GM18511 (cell line): ENCODE data around the gene RANBP3.
"Not testable (repeated sequence)": the region's sequence is repeated elsewhere in the genome, so short reads cannot be mapped to it uniquely, and the experiment has no call there.

Experiments
- ATAC-seq: cut with Tn5 transposase; IDR thresholded peaks from one replicate; pipeline ENCODE4 v1.9.1; 2021; ENCODE audit warnings: mild to moderate bottlenecking, moderate library complexity; ENCODE audit not compliant: unreplicated experiment

The RANBP3 gene

DNA sequence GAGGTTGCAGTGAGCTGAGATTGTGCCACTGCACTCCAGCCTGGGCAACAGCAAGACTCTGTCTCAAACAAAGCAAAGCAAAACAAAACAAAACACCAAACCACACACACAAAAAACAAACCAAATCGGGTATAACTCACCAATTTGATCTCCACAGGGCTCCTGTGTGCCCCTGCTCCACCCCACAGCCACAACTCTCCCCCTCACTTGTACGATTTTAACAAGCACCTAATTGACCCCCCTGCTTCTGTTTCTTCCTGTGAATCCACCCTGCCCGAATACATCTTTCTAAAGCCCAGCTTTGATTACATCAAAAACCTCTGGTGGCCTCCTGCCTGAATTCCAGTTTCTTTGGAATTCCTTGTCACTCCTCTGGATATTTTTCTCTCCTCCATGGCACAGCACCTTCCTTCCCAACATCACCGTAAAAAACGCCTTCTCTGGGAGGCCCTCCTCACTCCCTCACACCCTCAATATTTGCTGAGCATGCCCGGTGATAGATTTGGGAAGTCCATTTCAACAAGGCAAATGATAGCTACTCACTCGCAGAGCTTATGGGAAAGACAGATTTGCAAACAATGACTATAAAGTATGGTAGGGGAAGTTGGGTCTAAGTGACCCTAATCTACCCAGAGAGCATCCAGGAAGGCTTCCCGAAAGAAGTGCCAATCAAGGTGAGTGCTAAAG lies 11.6 kb upstream of the RANBP3 start:
- ATAC-seq: no peak

DNA sequence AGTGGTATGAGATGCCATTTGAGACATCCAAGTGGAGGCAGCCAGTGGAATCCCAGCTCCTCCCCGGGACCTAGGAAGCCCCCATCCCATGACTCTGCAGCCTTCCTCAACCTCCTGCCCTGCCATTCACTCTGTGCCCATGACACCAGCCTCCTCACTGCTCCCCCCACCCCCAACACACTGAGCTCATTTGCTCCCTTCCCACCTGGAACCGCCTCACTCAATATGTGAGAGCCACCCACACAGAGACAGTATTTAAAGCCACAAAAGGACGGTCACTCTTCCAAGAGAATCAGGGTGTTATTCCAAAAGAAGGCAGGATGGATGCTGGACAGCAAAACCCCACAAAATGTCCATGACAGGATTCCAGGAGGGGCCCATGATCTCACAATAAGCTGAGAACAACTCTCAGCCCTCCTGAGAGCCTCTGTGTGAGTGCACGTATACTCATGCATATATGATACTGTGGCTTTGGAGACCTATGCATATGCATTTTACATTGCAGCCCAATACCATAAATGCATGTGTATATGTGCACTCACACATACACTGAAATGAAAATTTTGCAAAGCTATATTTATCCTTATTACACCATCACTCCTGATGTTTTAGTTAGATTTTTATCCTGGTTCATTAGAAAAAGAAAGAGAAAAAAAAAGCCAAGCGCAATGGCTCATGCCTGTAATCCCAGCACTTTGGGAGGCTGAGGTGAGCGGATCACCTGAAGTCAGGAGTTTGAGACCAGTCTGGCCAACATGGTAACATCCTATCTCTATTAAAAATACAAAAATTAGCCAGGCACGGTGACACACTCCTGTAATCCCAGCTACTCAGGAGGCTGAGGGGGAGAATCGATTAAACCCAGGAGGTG lies 10.8 kb upstream of the RANBP3 start:
- no peak for ATAC-seq

DNA sequence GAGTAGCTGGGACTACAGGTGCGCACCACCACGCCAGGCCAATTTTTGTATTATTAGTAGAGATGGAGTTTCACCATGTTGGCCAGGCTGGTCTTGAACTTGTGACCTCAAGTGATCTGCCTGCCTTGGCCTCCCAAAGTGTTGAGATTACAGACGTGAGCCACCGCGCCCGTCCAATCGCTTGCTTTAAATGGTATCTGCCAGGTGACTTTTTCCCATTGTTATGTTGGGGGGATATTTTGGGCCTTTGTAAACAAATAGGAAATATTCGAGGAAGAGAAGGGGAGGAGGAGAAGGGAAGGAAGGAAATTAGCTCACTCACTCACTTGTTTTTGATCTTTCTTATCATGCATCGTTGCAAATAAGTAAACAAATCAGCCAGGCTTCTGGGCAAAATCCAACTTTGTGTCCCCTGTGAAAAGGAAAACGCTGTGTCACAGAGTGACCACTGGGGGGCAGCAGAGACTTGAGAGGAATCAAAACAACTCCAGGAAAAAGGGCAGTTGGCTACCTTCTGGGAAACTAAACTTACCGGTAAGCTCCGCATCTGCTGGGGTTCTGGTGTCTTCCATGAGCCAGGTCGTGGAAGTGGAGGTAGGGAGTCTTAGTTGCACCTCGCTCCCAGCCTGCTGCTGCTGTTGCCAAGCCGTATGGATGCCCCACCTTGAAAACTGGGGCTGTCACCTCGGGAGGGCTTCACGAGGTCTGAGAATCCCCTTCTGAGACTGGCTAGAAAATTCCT lies 9.3 kb upstream of the RANBP3 start:
- no peak for ATAC-seq

DNA sequence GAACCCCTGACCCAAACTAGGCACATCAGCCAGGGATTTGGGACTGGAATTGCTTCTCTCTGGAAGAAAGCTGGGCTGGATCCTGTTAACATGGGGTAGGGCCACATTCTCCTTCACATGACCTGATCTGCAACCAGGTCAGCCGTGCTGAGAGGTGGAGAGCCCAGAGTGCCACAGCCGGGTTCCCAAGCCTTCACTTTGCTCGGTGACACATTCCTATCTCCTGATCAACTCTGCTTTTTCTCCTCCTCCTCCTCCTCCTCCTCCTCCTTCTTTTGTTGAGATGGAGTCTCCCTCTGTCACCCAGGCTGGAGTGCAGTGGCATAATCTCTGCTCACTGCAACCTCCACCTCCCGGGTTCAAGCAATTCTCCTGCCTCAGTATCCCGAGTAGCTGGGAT lies 7.9 kb upstream of the RANBP3 start:
- not testable (repeated sequence) for ATAC-seq

DNA sequence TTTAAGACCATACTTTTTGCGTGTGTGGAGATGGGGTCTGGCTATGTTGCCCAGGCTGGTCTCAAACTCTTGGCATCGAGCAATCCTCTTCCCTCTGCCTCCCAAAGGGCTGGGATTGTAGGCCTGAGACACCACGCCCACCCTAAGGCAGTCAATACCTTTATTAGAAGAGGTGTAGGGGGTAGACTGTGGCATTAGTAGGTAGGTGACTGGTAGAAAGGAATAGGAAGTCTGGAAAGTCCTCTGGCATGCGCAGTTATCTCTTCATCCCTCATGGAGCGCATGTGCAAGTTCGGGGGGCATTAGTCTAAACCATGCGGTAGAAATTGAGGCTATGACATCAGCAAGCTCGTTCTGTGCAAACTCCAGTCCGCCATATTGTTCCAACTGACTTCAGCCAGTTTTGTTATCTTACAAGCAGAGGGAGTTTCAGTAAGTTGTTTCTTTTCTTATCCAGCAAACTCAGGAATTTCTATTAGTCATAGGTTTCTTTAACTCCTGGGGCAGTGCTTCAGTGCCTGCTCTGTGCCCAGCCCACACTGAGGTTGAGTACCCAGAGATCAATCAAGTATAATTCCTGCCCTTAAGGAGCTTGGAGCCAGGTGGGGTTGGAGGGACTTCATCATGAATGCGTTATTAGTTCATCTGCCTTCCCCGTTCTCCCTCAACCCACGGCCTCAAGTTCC lies 7.3 kb upstream of the RANBP3 start:
- ATAC-seq: no peak

DNA sequence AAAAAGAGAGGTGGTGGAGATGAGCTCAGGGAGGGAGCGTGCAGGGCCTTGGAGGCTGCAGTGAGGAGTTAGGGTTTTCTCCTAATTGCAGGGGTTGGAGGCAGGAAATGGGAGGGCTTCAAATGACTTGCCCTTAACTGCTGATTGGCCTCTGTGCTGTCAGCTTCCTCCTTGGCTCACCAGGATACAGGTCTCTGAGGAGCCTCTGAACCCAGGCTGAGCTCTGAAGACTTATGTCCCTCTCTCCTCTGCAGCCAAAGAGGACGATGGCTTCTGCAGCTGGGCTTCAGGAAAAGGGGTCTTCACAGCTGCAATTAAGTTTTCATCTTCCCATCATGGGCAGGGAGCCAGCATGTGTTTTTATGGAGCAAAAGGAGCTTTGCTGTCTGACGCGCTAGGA lies 6.7 kb upstream of the RANBP3 start:
- no peak for ATAC-seq

DNA sequence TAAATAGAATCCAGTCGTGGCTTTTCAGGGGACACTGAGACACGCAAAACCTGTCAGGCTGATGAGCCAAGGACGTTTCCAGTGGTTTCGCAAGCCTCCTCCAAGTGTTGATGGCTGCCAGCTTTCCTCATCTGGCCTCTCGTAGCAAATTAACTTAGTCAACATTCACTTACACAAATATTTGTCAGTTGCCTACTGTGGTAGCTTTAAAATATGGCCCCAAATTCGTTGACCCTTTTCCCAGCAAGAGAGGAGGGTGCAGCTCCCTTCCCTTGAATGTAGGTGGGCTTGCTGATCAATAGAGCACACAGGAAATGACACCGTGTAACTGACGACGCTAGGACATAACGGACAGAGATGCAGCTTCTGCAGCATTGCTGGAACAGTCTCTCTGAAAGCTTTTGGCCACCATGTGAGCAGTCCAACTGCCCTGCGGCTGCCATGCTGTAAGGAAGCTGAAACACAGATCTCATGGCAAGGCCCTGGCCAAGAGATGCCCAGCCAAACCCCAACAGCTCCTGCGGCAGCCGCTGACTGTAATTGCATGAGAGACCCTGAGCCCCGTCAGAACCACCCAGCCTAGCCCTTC lies 5.5 kb upstream of the RANBP3 start:
- no peak for ATAC-seq

DNA sequence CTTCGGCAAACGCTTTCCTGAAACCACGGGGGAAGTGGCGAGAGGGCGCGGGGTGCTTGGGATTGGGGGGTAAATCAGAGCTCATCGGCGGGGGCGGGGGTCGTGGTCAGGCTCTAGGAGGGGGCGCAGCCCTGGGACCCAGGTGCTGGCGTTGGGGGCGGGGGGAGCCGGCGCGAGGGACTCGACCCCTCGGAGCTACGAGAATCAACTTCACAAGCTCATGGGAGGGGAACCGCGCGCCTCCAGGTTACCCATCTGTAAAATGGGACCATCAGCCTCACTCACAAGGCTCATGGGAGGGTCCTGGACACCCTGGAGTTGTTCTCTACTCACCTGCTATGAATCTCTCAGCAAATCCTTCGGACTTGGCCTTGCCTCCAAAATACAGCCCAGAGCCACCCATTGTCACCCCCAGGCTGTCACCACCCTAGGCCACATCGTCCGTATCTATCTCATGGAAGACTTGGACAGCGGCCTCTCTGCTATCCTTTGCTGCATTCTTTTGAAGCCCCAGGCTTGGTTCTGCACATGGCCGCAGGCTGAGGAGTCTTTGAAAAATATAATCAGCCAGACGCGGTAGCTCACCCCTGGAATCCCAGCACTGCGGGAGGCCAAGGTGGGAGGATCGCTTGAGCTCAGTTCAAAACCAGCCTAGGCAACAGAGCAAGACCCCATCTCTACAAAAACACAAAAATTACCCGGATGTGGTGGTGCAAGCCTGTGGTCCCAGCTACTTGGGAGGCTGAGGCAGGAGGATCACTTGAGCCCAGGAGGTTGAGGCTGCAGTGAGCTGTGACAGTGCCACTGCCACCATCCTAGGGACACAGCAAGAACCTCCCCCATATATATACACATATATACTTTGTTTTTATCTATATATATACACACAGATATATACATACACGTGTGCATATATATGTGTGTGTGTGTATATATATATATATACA lies 939 bp upstream of the RANBP3 start:
- ATAC-seq: no peak

DNA sequence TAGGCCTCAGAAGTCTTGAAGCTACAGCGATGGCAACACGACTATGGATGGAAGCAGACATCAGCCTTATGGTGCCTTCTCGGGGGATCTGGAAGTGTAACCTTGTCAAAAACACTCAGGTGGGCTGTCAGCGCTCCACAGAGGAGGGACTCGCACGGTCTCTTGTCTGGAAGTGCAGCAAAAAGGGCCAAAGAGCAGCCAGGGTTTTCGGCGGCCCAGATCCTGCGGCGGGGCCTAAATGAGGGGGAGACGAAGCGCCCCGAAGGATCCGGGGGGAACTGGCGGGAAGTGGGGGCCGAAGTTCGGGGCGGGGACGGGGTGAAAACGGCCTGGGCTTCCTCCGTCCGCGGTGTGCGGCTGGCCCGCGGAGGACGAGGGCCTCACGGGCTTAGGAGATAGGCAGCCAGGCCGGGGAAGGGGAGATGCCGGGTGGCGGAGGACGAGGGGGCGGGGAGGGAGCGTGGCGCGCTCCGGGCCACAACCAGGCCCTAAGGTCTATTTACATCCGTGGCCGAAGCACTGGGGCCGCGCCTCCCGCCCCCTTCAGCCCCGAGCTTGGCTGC lies 637 bp downstream of the RANBP3 start:
- ATAC-seq: no peak

DNA sequence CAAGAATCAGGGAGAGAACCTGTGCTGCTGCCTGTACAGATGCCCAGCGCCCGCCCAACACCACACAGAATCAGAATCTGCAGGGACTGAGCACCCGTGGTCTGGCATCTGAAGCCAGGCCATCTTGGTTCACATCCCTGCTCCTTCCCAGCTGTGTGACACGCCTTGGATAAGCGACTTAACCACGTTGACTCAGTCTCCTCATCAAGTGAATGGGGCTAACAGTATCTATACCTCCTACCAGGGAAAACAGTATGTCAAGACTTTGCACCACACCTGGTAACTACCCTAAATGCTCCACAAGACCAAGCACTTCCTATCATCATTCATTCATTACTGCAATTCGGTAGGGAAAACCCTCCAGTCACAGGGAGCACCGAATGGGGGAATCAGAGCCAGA lies 1.2 kb downstream of the RANBP3 start:
- ATAC-seq: no peak

DNA sequence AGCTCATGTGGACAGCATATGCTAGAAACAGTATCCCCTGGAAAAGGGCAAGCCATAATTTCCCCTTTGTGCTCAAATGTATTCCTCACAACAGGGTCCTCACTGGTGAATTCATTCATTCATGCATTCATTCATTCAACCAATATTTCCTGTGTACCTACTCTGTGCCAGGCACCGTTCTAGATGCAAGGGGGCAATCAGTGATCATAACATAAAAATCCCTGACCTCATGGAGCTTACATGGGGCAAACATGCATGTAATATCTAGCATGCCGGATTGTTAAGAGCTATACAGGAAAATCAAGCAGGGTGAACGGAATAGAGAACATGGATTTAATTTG lies 2.6 kb downstream of the RANBP3 start:
- no peak for ATAC-seq

DNA sequence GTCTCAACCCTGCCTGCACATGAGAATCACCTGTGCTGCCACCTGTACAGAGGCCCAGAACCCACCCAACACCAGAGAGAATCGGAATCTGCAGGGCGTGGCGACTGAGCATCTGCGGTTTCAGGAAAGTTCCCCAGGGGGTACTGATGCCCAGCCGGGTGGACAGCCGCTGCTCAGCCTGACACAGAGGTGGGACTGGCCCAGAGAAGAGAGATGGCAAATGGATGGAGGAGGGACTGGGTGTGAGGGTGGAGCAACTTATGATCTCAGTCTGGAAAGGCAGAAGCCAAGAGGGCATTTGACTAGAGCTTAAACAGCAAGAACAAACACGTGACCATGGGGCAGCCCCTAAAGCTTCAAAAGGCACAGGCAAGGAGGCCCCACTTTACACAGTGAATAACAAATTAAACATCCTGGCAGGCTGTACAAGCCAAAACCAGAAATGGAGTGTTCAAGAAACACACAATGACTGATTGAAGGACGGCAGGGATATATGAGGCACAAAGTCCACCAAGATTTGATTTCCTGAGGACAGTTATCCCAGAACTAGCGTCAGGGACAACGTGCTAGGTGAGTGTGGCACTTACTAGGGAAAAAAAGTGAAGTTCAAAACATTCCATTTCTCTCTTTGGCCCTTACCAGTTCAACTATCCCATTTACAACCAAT lies 3.1 kb downstream of the RANBP3 start:
- ATAC-seq: no peak

DNA sequence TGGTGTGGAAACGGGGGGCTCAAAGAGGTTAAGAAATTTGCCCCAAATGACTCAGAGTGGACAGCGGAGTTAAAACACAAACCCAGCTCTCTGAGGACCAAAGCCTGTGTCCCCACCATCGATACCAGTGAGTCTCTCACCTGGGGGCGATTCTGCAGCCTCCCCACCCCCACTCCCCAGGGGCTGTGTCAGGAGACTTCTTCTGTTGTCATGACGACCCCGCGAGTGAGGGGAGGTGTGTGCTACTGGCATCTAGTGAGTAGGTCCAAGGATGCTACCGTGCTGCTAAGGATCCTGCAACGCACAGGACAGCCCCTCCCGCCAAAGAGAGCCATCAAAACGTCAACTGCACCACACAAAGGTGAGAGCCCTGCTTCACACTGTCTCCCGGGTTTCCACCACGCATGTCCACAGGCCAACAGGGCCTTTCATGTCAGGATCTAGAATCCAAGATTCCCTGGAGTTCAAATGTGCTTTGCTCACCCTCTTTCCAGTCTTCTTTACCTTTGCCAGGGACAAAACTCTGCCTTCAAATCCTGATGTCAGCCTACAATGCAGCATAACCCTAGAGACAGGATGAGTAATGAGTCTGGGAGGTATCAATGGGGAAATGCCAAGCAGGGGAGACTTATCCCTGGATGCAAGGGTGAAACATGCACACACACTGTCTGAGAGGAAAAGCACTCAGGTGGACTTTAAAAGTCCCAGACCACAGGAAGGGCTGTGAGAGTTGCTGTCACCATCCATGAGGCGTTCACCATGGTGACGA lies 3.9 kb downstream of the RANBP3 start:
- no peak for ATAC-seq

DNA sequence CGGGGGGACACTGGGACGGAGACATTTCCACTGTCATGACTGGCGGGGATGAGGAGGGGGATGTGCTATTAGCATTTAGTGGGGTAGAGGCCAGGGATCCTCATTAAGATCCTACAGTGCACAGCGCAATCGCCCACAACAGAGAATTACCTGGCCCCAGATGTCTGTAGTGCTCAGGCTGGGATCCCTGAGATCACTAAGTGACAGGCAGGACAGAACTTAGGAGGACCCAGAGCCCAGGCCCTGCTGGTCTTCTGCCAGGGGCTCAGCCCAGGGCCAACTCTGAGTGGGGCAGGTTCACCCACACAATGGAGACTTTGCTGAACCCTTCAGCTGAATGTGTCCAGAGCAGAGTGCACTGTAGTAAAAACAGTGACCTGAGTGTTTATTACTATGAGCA lies 4.6 kb downstream of the RANBP3 start:
- no peak for ATAC-seq

DNA sequence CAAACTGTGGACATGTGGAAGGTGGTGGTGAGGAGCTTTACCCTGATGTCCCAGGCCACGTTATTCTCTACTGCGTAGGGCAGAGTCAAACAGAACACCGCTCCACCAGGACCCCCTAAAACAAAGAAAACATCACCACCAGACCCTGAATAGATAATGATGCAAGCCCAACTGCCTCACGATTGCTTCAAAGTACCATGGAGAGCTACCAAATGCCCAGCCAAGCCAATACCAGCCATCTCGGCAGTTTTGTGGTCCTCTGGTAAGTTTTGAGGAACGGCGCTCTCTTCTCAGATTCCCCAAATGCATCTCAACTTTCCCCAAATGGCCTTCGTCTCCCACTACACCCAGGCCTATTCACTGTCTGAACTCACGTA lies 5.6 kb downstream of the RANBP3 start:
- no peak for ATAC-seq

DNA sequence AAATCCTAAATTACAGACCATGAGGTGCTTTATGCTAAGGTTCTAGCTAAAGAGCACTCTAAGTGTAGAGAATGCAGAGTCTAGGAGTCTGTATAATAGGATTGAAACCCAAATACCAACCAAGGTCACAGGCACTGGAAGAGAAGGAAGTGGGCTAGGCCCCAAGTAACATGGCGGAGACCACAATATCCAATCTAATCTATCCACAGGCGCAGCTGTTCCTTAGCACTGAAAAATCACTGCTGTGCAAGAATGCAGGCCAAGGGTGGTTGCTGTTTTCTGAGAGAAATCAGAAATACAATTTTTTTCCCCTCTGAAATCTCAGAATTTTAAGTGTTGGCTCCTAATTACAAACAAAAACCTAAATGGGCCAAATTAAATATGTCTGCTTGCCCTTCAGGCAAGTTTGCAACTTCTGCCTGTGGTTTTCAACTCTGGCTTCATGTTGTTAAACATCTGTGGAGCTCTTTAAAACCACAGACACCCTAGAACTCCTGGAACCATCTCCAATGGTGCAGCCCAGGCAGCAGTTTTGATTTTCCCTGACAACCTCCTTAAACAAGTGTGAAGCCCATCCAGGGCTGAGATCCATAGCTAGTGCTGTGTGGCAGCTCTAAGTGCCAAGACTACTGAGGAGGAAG lies 6.1 kb downstream of the RANBP3 start:
- no peak for ATAC-seq

DNA sequence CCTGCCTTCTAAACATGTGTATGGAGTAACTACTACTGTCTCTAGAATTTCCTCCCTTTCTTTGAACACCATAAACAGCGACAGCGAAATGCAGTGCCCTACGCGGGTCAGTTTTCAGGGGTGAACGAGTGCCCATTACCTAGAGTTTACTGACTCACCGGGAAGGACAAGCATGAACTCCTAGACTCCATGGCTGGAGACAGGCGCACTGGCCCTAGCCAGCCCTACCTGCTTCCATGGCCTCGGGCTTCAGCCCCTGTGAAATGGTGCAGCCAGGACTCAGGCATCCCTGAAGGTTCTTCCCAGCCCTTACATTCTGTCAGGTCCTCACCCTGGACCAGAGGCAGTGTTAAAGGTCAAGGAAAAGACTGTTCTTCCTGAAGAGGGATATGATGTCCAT lies 8.5 kb downstream of the RANBP3 start:
- no peak for ATAC-seq
